HCT116 (cell line): ENCODE data around the gene PDLIM7. TPM values are rescaled to one million over a fixed set of nuclear protein-coding genes. Genes with fewer than 3 reads are reported as not detected.
A peak's percentile ranks its signal among the peaks of the same experiment; 100 is the strongest.

Experiments
- ATAC-seq: fragments of 200-7000 bp; cut with Tn5 transposase; 2 replicates; pipeline ENCODE4 v1.9.1; 2020; ENCODE audit warnings: mild to moderate bottlenecking, moderate library complexity
- BruUV-seq: library from RNA; stranded (reverse); fragments of 400-500 nt; replicated peaks from 2 replicates; lab custom pipeline; 2021; lab: Mats Ljungman, UMichigan
- CTCF ChIA-PET: fragments of 300-600 bp; sonication (Branson Sonifier 250); formaldehyde crosslinking; loops from one replicate; lab custom pipeline; 2021; ENCODE audit warnings: antibody characterized with exemption; lab: Charles Lee
- POLR2A ChIA-PET: fragments of 300-600, 350-600 bp; sonication (Branson Sonifier 250); formaldehyde crosslinking; loops from one replicate; lab custom pipeline; 2021; ENCODE audit warnings: antibody characterized with exemption; lab: Charles Lee
- RAD21 ChIA-PET, 2 experiments: fragments of 300-600 bp; sonication (Branson Sonifier 250); formaldehyde crosslinking; loops; one replicate each; lab custom pipeline; 2023; ENCODE audit warnings: low total read pairs in 2 of 2; ENCODE audit not compliant: uncharacterized antibody in 2 of 2, unreplicated experiment in 2 of 2, low non-redundant PET in 1 of 2; lab: Charles Lee
- DNase-seq: peaks from one replicate; pipeline ENCODE4 v3.0.0-alpha.2; 2010; ENCODE audit warnings: low read depth, low spot score
- H2AFZ ChIP-seq: fragments of 200-600 bp; shearing (Covaris generic), sonication (generic); 2 replicates; pipeline ENCODE4 v1.6.1; 2017; ENCODE audit warnings: low read depth, mixed run types, mixed read lengths, antibody characterized with exemption, low read length; ENCODE audit not compliant: poor library complexity, severe bottlenecking
- H3K27ac ChIP-seq: 2 replicates; pipeline ENCODE4 v1.5.1; 2012; ENCODE audit warnings: low read depth, low read length
- H3K27me3 ChIP-seq: fragments of 200-600 bp; sonication (generic); 2 replicates; pipeline ENCODE4 v1.6.1; 2016; ENCODE audit warnings: mixed run types, low read length, mixed read lengths; ENCODE audit not compliant: insufficient read depth
- H3K36me3 ChIP-seq, 2 experiments: fragments of 200-500 bp in 1 of 2; fragments of 200-600 bp in 1 of 2; sonication (Bioruptor generic) in 1 of 2; sonication (generic) in 1 of 2; 2 replicates each; pipeline versions ENCODE4 v1.5.1 to v1.6.1; 2014 to 2016; ENCODE audit warnings: low read length in 2 of 2, inconsistent platforms in 1 of 2, mixed read lengths in 1 of 2, mixed run types in 1 of 2; ENCODE audit not compliant: insufficient read depth in 2 of 2, control insufficient read depth in 1 of 2
- H3K4me1 ChIP-seq, 2 experiments: fragments of 200-600 bp in 1 of 2; sonication (generic) in 1 of 2; 2 replicates each; pipeline versions ENCODE4 v1.5.1 to v1.6.1; 2012 to 2017; ENCODE audit warnings: low read length in 2 of 2, inconsistent platforms in 1 of 2, mild to moderate bottlenecking in 1 of 2, mixed read lengths in 1 of 2, mixed run types in 1 of 2, moderate library complexity in 1 of 2; ENCODE audit not compliant: insufficient read depth in 2 of 2, control insufficient read depth in 1 of 2
- H3K4me2 ChIP-seq: fragments of 200-600 bp; sonication (generic); 2 replicates; pipeline ENCODE4 v1.6.1; 2017; ENCODE audit warnings: mixed run types, low read length, mixed read lengths
- H3K4me3 ChIP-seq, 2 experiments: fragments of 200-600 bp in 1 of 2; sonication (generic) in 1 of 2; replicated peaks in 1 of 2; 2 replicates each; pipeline ENCODE4 v1.5.1; 2011 to 2016; ENCODE audit warnings: low read length in 2 of 2, control low read depth in 1 of 2, low read depth in 1 of 2, mild to moderate bottlenecking in 1 of 2, mixed read lengths in 1 of 2, mixed run types in 1 of 2
- H3K79me2 ChIP-seq: fragments of 200-600 bp; sonication (generic); 2 replicates; pipeline ENCODE4 v1.6.1; 2017; ENCODE audit warnings: mild to moderate bottlenecking, mixed run types, low read length, moderate library complexity, mixed read lengths; ENCODE audit not compliant: insufficient read depth
- H3K9ac ChIP-seq: fragments of 200-600 bp; sonication (generic); 2 replicates; pipeline ENCODE4 v1.6.1; 2016; ENCODE audit warnings: low read length, mixed read lengths
- H3K9me2 ChIP-seq: fragments of 200-600 bp; sonication (generic), shearing (Covaris generic); 2 replicates; pipeline ENCODE4 v1.6.1; 2017; ENCODE audit warnings: mixed run types, mild to moderate bottlenecking, moderate library complexity; ENCODE audit not compliant: insufficient read depth
- H3K9me3 ChIP-seq, 2 experiments: fragments of 200-500 bp in 1 of 2; fragments of 200-600 bp in 1 of 2; sonication (Bioruptor generic) in 1 of 2; sonication (generic) in 1 of 2; 2 replicates each; pipeline ENCODE4 v1.6.1; 2014 to 2017; ENCODE audit warnings: low read length in 2 of 2, mixed read lengths in 2 of 2, inconsistent platforms in 1 of 2, low read depth in 1 of 2, mild to moderate bottlenecking in 1 of 2, mixed run types in 1 of 2, moderate library complexity in 1 of 2; ENCODE audit not compliant: control insufficient read depth in 1 of 2, insufficient read depth in 1 of 2
- H4K20me1 ChIP-seq: fragments of 200-600 bp; sonication (generic), shearing (Covaris generic); 2 replicates; pipeline ENCODE4 v1.6.1; 2017; ENCODE audit warnings: mixed run types, mild to moderate bottlenecking, moderate library complexity; ENCODE audit not compliant: insufficient read depth
- CTCF ChIP-seq, 3 experiments: fragments of 200-600 bp in 1 of 3; sonication (generic) in 1 of 3; IDR thresholded peaks in 2 of 3; conservative IDR thresholded peaks in 1 of 3; 2 replicates each; pipeline ENCODE4 v1.5.1; 2012 to 2017; ENCODE audit warnings: low read depth in 2 of 3, low read length in 2 of 3, antibody characterized with exemption in 1 of 3, borderline replicate concordance in 1 of 3, control low read depth in 1 of 3, mild to moderate bottlenecking in 1 of 3, mixed read lengths in 1 of 3, mixed run types in 1 of 3, moderate library complexity in 1 of 3; ENCODE audit not compliant: insufficient read depth in 1 of 3
- ELF1 ChIP-seq: IDR thresholded peaks from 2 replicates; pipeline ENCODE4 v1.6.1; 2012; ENCODE audit warnings: low read depth, borderline replicate concordance
- EZH2 ChIP-seq: fragments of 200-600 bp; sonication (generic); IDR thresholded peaks from 2 replicates; pipeline ENCODE4 v1.6.1; 2017; ENCODE audit warnings: antibody characterized with exemption, mixed run types
- EZH2phosphoT487 ChIP-seq: fragments of 200-600 bp; IDR thresholded peaks from 2 replicates; pipeline ENCODE4 v1.6.1; 2018; ENCODE audit warnings: antibody characterized with exemption, borderline replicate concordance
- POLR2AphosphoS5 ChIP-seq: IDR thresholded peaks from 2 replicates; pipeline ENCODE4 v1.6.1; 2011; ENCODE audit warnings: mild to moderate bottlenecking, low read depth, low read length, moderate library complexity
- TCF7L2 ChIP-seq: IDR thresholded peaks from 2 replicates; pipeline ENCODE4 v1.7.0; 2011; ENCODE audit warnings: borderline replicate concordance, inconsistent platforms; ENCODE audit not compliant: insufficient read depth, insufficient read length; ENCODE audit errors: extremely low read depth
- intact Hi-C: fragments of 100-400 bp; cut with micrococcal nuclease; formaldehyde crosslinking; loops from 2 replicates; pipeline ENCODE4 v1.10.0; 2022
- total RNA-seq: library from RNA; stranded (reverse); gene quantifications from one replicate; pipeline ENCODE4 v1.2.1, GENCODE V29; 2021; ENCODE audit not compliant: unreplicated experiment

The PDLIM7 gene
- total RNA-seq, 1 experiment from 2014 or later, result 153 TPM

DNA sequence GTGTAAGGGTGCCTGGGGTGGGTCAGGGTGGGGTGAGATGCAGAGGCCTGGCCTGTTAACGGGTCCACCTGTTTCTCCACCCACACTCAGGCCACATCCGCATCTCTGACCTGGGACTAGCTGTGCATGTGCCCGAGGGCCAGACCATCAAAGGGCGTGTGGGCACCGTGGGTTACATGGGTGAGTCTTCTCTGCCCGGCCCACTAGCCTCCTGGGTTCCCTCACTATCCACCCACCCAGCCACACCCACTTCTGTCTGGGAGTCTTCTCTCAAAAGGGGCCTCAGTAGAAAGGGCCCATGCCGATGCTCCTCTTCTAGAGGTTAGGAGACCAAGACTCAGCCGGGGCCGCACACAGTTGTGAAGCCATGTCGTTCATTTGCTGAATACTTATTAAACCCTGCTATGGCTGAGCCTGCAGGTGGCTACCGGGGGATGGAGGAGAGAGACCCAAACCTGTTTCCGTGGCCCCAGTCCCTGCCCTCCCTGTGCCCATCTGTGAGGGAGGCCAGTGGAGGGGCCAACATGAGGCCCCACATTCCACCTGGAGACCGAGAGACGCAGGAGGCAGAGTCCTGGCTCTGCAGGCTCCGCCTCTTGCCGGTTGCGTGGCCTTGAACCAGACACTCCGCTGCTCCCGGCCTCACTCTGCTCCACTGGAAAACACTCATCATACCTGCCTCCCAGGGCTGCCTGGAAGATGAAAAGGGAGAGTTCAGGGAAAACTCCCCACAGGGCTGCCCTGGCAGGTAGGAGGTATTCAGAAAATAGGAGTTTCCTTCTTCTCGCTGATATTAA, 62.3 kb downstream of the PDLIM7 start:
- Histone ChIP-seq H2AFZ (no peak overlapping the region), H3K27me3 (no peaks in the 10 kb centered on the region), H3K79me2 (peaks cover 4% of the 10 kb centered on the region; the same call in 1 of the 2 replicates), H3K9ac (no peak overlapping the region), H3K9me3 (no peaks in the 10 kb centered on the region), H3K9me2 (no peaks in the 10 kb centered on the region), H3K4me2 (no peak overlapping the region), H3K36me3 (peaks cover 25 to 48% of the 10 kb centered on the region in 2 experiments; a peak in 3 of 4 replicates), H3K4me1 (peaks cover 0 to 8% of the 10 kb centered on the region in 2 experiments; a peak in 2 of 4 replicates), H3K27ac (no peak overlapping the region), H3K4me3 (no peak overlapping the region), H4K20me1 (no peaks in the 10 kb centered on the region)
- no peak for DNase-seq
- POLR2A ChIA-PET, result no interaction called here
- ATAC-seq, result no peak
- no TSS peak for BruUV-seq
- intact Hi-C loops, result no loop called here
- TF ChIP-seq EZH2phosphoT487, result no peak
- no peak for TF ChIP-seq ELF1
- no peak for TF ChIP-seq EZH2
- no peak for TF ChIP-seq CTCF (IDR thresholded peaks at IDR 0.05 in 2 of 3, conservative IDR thresholded peaks at IDR 0.05 in 1 of 3; ENCODE audit: borderline replicate concordance in 1 of 3, insufficient read depth in 1 of 3, low read depth in 2 of 3, low read length in 2 of 3)
- RAD21 ChIA-PET, result no interaction called here
- CTCF ChIA-PET, result no interaction called here

GRCh38 chr5:177434437-177434836, 63.0 kb downstream of the PDLIM7 start:
- peaks cover 25 to 48% of the 10 kb centered on the region in 2 experiments; a peak in 3 of 4 replicates for H3K36me3 ChIP-seq
- CTCF ChIA-PET, result interaction anchor here (1.3 kb wide), 1 partner anchor 30 kb away, joined by 4 read pairs; no protein-coding TSS in a partner anchor
- no TSS peak for BruUV-seq
- no peaks in the 10 kb centered on the region for H4K20me1 ChIP-seq
- RAD21 ChIA-PET, result no interaction called here
- peaks cover 11% of the 10 kb centered on the region for H3K79me2 ChIP-seq
- H3K9me2 ChIP-seq, result no peaks in the 10 kb centered on the region
- ATAC-seq (no peak), DNase-seq (no peak)
- H3K4me3 ChIP-seq, result no peak overlapping the region
- H2AFZ ChIP-seq, result no peak overlapping the region
- H3K4me2 ChIP-seq, result no peak overlapping the region
- H3K27ac ChIP-seq, result no peak overlapping the region
- POLR2A ChIA-PET, result interaction anchor here (1.0 kb wide), 1 partner anchor 32 kb away, joined by 3 read pairs; no protein-coding TSS in a partner anchor
- no peaks in the 10 kb centered on the region for H3K27me3 ChIP-seq
- no peaks in the 10 kb centered on the region for H3K9me3 ChIP-seq
- peaks cover 0 to 8% of the 10 kb centered on the region in 2 experiments; a peak in 2 of 4 replicates for H3K4me1 ChIP-seq
- TF ChIP-seq TCF7L2, result no peak
- TF ChIP-seq POLR2AphosphoS5, result peak; percentile 33; the same call in 1 of the 2 replicates
- no peak overlapping the region for H3K9ac ChIP-seq
- intact Hi-C loops, result no loop called here
